Daoy (cell line): ENCODE measurements around the gene HAO1. TPM values are rescaled to one million over a fixed set of nuclear protein-coding genes. Genes with fewer than 3 reads are reported as not detected.

Experiments used
- DNase-seq: peaks from one replicate; pipeline ENCODE4 v3.0.0-alpha.2; 2015; ENCODE audit warnings: low read depth
- total RNA-seq: library from RNA; depleted of rRNA; stranded (reverse); fragments of >200 nt; shearing (Covaris generic); gene quantifications from 2 replicates; pipeline ENCODE4 v1.2.3, GENCODE V29; 2014

Gene HAO1
- total RNA-seq, 1 experiment from 2014 or later: not detected

GRCh38 chr20:7926767-7927166 is 13.5 kb downstream of the HAO1 start:
- no peak for DNase-seq

GRCh38 chr20:7926323-7926722 is 13.9 kb downstream of the HAO1 start:
- no peak for DNase-seq

GRCh38 chr20:7924692-7925091 is 15.6 kb downstream of the HAO1 start:
- peak; percentile 52 for DNase-seq

- no peak for DNase-seq
These were observed 23.6 kb downstream of the HAO1 start for GRCh38 chr20:7916648-7917047.

- no peak for DNase-seq
These were observed 27.7 kb downstream of the HAO1 start for GRCh38 chr20:7912551-7912950.

- no peak for DNase-seq
These were observed 28.5 kb downstream of the HAO1 start for GRCh38 chr20:7911586-7912330.

- no peak for DNase-seq
These were observed 31.4 kb downstream of the HAO1 start for GRCh38 chr20:7908905-7909304.

GRCh38 chr20:7903429-7903828 is 36.8 kb downstream of the HAO1 start:
- no peak for DNase-seq

- no peak for DNase-seq
These were observed 37.4 kb downstream of the HAO1 start for GRCh38 chr20:7902879-7903278.

GRCh38 chr20:7897781-7898364 is 42.4 kb downstream of the HAO1 start:
- DNase-seq: no peak

- DNase-seq: no peak
These were observed 47.1 kb downstream of the HAO1 start for GRCh38 chr20:7893014-7893730.

- no peak for DNase-seq
These were observed 48.6 kb downstream of the HAO1 start for GRCh38 chr20:7891705-7892104.

GRCh38 chr20:7889736-7890135 is 50.5 kb downstream of the HAO1 start:
- DNase-seq: no peak

- DNase-seq: no peak
These were observed 56.5 kb downstream of the HAO1 start for GRCh38 chr20:7883741-7884140.

- DNase-seq: no peak
These were observed 56.9 kb downstream of the HAO1 start for GRCh38 chr20:7883309-7883708.

GRCh38 chr20:7882076-7882475 is 58.2 kb downstream of the HAO1 start:
- no peak for DNase-seq

GRCh38 chr20:7881551-7881950 is 58.7 kb downstream of the HAO1 start:
- DNase-seq: no peak

- no peak for DNase-seq
These were observed 60.4 kb downstream of the HAO1 start for GRCh38 chr20:7879883-7880282.

- DNase-seq: no peak
These were observed 72.2 kb downstream of the HAO1 start for GRCh38 chr20:7868108-7868507.

- no peak for DNase-seq
These were observed 74.0 kb downstream of the HAO1 start for GRCh38 chr20:7866285-7866684.

GRCh38 chr20:7859356-7859802 is 80.9 kb downstream of the HAO1 start:
- DNase-seq: peak; percentile 1

GRCh38 chr20:7858734-7859250 is 81.5 kb downstream of the HAO1 start:
- no peak for DNase-seq

GRCh38 chr20:7856756-7857155 is 83.5 kb downstream of the HAO1 start:
- peak; percentile 9 for DNase-seq
